ENCODE data around the gene NKX2-1.
"Not testable (repeated sequence)": the region's sequence is repeated elsewhere in the genome, so short reads cannot be mapped to it uniquely, and the experiment has no call there.

Gene NKX2-1

GRCh38 chr14:36505181-36505815 lies 14.7 kb downstream of the NKX2-1 start:
- DNase-seq: no peak

GRCh38 chr14:36504771-36505175 lies 15.3 kb downstream of the NKX2-1 start:
- DNase-seq: no peak

GRCh38 chr14:36503771-36504741 lies 16.0 kb downstream of the NKX2-1 start:
- DNase-seq: no peak

GRCh38 chr14:36502558-36503508 lies 17.2 kb downstream of the NKX2-1 start:
- no peak for DNase-seq

- DNase-seq: no peak
Measured at GRCh38 chr14:36498938-36499337, 21.1 kb downstream of the NKX2-1 start.

GRCh38 chr14:36496346-36496745 lies 23.7 kb downstream of the NKX2-1 start:
- DNase-seq: no peak

- no peak for DNase-seq
Measured at GRCh38 chr14:36495666-36496065, 24.4 kb downstream of the NKX2-1 start.

- no peak for DNase-seq
Measured at GRCh38 chr14:36493761-36494160, 26.3 kb downstream of the NKX2-1 start.

- DNase-seq: no peak
Measured at GRCh38 chr14:36485773-36486172, 34.3 kb downstream of the NKX2-1 start.

GRCh38 chr14:36479344-36479743 lies 40.7 kb downstream of the NKX2-1 start:
- no peak for DNase-seq

GRCh38 chr14:36478782-36479181 lies 41.2 kb downstream of the NKX2-1 start:
- DNase-seq: no peak

- no peak for DNase-seq
Measured at GRCh38 chr14:36477266-36477665, 42.8 kb downstream of the NKX2-1 start.

- DNase-seq: not testable (repeated sequence)
Measured at GRCh38 chr14:36476061-36476460, 44.0 kb downstream of the NKX2-1 start.

- DNase-seq: no peak
Measured at GRCh38 chr14:36474593-36474992, 45.4 kb downstream of the NKX2-1 start.

GRCh38 chr14:36471431-36471830 lies 48.6 kb downstream of the NKX2-1 start:
- no peak for DNase-seq

- DNase-seq: no peak
Measured at GRCh38 chr14:36467332-36467731, 52.7 kb downstream of the NKX2-1 start.
